Measurements from ENCODE around the gene CFAP46. TPM values are rescaled to one million over a fixed set of nuclear protein-coding genes. Genes with fewer than 3 reads are reported as not detected.
"Not testable (repeated sequence)": the region's sequence is repeated elsewhere in the genome, so short reads cannot be mapped to it uniquely, and the experiment has no call there.

The CFAP46 gene
- polyA plus RNA-seq, 1 donor from 2014 or later = not detected

GRCh38 chr10:132798876-132799275 is 143.5 kb downstream of the CFAP46 start:
- Mint-ChIP-seq H3K36me3 (no peaks in the 10 kb centered on the region), H3K4me1 (no peaks in the 10 kb centered on the region), H3K9me3 (no peaks in the 10 kb centered on the region), H3K27me3 (peaks cover 3% of the 10 kb centered on the region), H3K27ac (no peak overlapping the region), H3K4me3 (no peak overlapping the region)

GRCh38 chr10:132798403-132798802 is 144.0 kb downstream of the CFAP46 start:
- Mint-ChIP-seq H3K36me3 (no peaks in the 10 kb centered on the region), H3K4me3 (no peak overlapping the region), H3K9me3 (no peaks in the 10 kb centered on the region), H3K4me1 (no peaks in the 10 kb centered on the region), H3K27ac (no peak overlapping the region), H3K27me3 (peaks cover 2% of the 10 kb centered on the region)

- H3K27me3 Mint-ChIP-seq, H3K36me3 Mint-ChIP-seq, H3K27ac Mint-ChIP-seq, H3K4me3 Mint-ChIP-seq, H3K9me3 Mint-ChIP-seq, H3K4me1 Mint-ChIP-seq: not testable (repeated sequence)
Observed at GRCh38 chr10:132797986-132798385, 144.4 kb downstream of the CFAP46 start.

- no peaks in the 10 kb centered on the region for H3K27me3 Mint-ChIP-seq
- H3K9me3 Mint-ChIP-seq = peaks cover 0 to 2% (median 0%) of the 10 kb centered on the region in 3 donors
- no peaks in the 10 kb centered on the region for H3K4me1 Mint-ChIP-seq
- H3K36me3 Mint-ChIP-seq = no peaks in the 10 kb centered on the region
- no peak overlapping the region for H3K4me3 Mint-ChIP-seq
- no peak overlapping the region for H3K27ac Mint-ChIP-seq
Observed at GRCh38 chr10:132796846-132797245, 145.5 kb downstream of the CFAP46 start.

DNA sequence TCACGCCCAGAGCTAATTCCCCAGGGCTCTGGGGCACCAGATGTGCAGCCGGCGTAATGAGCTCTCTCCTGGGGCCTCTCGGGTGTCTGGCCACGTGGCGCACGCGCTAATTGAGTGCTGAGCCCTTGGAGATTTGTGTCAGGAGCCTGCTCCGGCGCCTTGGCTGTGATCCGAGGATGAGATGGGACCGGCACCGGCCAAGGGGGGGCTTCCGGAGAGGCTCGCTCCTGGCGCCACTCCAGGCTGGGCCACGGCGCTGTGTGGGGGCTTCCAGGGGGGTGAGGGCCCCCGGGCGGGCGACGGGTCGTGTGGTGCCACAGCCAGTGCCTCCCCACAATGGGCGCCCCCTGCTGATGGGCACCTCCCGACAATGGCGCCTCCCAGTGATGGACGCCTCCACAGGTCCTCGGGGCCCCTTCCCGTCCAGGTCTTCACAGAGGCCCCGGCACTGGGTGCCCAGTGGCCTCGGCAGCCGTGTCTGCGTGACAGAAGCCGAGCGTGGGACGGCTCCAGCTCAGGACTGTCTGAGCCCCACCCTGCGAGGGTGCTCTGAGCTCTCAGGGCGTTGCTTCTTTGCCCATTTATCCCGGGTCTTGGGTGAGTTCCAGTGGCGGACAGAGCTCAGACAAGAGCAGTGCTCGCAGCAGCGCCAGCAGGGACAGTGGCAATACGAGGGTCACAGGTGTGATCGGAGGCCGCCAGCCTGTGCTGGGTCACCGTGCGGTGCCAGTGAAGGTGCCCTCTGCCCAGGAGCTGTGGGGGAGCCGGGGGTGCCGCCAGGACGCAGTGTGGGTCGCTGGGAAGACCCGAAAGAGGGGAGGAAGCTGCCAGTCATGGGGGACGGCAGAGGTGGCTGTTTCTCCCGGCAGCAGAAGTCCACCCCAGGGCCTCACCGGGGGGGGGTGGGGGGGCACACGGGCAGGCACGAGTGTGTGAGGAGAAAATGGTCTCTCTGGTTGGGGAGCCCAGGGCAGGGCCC is 148.2 kb downstream of the CFAP46 start:
- no peaks in the 10 kb centered on the region for H3K36me3 Mint-ChIP-seq
- H3K27ac Mint-ChIP-seq = no peak overlapping the region

GRCh38 chr10:132793213-132793612 is 149.2 kb downstream of the CFAP46 start:
- Mint-ChIP-seq H3K4me3 (no peak overlapping the region), H3K9me3 (peaks cover 0 to 2% (median 0%) of the 10 kb centered on the region in 3 donors), H3K4me1 (no peaks in the 10 kb centered on the region), H3K36me3 (no peaks in the 10 kb centered on the region), H3K27ac (no peak overlapping the region), H3K27me3 (peaks cover 9% of the 10 kb centered on the region)

More for the DNA sequence above, 148.2 kb downstream of the CFAP46 start:
- H3K9me3 Mint-ChIP-seq = peaks cover 0 to 2% (median 0%) of the 10 kb centered on the region in 3 donors
- no peak overlapping the region for H3K4me3 Mint-ChIP-seq
- no peaks in the 10 kb centered on the region for H3K4me1 Mint-ChIP-seq
- H3K27me3 Mint-ChIP-seq = peaks cover 5% of the 10 kb centered on the region

GRCh38 chr10:132792796-132793195 is 149.6 kb downstream of the CFAP46 start:
- Mint-ChIP-seq H3K27me3 (peaks cover 9% of the 10 kb centered on the region), H3K27ac (no peak overlapping the region), H3K9me3 (peaks cover 0 to 2% (median 0%) of the 10 kb centered on the region in 3 donors), H3K36me3 (no peaks in the 10 kb centered on the region), H3K4me3 (no peak overlapping the region), H3K4me1 (no peaks in the 10 kb centered on the region)

DNA sequence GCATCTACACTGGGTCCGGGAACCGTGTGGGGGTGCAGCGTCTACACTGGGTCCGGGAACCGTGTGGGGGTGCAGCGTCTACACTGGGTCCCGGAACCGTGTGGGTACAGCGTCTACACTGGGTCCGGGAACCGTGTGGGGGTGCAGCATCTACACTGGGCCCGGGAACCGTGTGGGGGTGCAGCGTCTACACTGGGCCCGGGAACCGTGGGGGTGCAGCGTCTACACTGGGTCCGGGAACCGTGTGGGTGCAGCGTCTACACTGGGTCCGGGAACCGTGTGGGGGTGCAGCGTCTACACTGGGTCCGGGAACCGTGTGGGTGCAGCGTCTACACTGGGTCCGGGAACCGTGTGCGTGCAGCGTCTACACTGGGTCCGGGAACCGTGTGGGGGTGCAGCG is 150.3 kb downstream of the CFAP46 start:
- not testable (repeated sequence) for H3K36me3 Mint-ChIP-seq

DNA sequence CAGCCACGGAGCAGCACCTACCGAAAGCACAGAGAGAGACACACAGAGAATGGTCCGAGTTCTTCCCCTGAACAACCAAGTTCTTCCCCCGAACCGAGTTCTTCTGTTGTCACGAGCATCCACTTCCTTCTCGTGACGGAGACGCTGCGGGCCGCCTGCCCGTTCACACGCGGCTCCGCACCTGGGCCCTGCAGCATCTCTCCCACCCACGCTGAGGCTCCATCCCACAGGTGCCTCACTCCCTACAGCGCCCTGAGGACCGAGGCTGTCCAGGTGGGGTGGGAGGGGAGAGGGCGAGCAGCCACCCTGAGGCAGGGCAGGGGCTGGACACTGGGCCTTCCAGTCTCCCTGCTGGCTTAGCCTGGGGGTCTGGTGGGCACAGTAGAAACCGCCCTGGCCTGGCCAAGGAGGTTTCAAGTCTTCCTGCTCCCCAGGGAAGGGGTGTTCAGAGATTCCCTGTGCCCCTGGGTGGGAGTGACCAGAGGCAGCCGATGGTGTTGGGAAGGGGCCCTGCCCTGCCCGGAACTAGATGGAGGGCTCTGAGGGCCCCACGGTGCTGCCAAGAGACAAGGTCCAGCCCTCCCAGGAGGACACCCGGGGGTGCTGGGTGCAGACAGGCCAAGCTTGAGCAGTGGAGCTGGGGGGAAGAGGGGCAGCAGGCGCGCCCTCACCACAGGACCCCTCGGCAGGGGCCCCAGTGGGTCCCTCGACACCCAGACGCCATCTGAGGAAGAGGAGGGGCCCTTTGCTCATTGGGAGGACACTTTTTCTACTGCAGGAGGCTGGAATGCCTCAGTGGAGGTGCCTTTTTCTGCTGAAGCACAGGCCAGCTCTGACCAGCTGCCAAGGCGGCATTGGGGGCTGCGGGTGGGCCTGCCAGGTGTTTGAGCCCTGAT is 151.2 kb downstream of the CFAP46 start:
- Mint-ChIP-seq H3K36me3 (no peaks in the 10 kb centered on the region), H3K4me1 (no peaks in the 10 kb centered on the region), H3K27ac (no peak overlapping the region), H3K9me3 (peaks cover 0 to 2% (median 0%) of the 10 kb centered on the region in 3 donors), H3K4me3 (no peak overlapping the region), H3K27me3 (peaks cover 9% of the 10 kb centered on the region)

More for the DNA sequence above, 150.3 kb downstream of the CFAP46 start:
- not testable (repeated sequence) for H3K27ac Mint-ChIP-seq, H3K4me1 Mint-ChIP-seq, H3K9me3 Mint-ChIP-seq, H3K27me3 Mint-ChIP-seq, H3K4me3 Mint-ChIP-seq

- Mint-ChIP-seq H3K9me3 (peaks cover 0 to 2% (median 0%) of the 10 kb centered on the region in 3 donors), H3K4me3 (no peak overlapping the region), H3K4me1 (no peaks in the 10 kb centered on the region), H3K27ac (no peak overlapping the region), H3K27me3 (peaks cover 9% of the 10 kb centered on the region), H3K36me3 (no peaks in the 10 kb centered on the region)
Observed at GRCh38 chr10:132790470-132790869, 151.9 kb downstream of the CFAP46 start.

DNA sequence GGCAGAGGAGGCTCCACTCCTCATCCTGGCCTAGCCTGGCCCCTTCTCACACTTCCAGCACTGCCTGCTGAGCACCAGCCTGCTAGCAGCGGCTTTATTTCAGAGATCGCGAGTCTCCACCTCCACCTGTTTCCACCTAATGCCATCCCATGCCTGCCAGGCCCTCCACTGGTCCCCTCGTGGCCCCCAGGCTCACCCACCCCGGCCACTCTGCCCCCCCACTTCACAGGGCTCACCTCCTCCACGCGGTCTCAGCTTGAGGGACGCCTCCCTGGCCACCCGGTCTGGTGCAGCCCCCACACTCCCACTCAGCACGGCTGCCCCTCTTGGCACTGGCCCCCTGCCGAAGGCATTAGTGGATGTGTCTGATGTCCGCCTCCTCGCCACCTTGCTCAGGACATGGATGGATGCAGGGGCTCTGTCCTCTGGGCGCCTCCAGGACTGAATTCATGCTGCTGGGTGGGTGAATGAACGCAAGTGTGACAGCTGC is 152.7 kb downstream of the CFAP46 start:
- Mint-ChIP-seq H3K9me3 (peaks cover 0 to 2% (median 0%) of the 10 kb centered on the region in 3 donors), H3K27ac (no peak overlapping the region), H3K36me3 (no peaks in the 10 kb centered on the region), H3K4me3 (no peak overlapping the region), H3K27me3 (peaks cover 9% of the 10 kb centered on the region), H3K4me1 (no peaks in the 10 kb centered on the region)

DNA sequence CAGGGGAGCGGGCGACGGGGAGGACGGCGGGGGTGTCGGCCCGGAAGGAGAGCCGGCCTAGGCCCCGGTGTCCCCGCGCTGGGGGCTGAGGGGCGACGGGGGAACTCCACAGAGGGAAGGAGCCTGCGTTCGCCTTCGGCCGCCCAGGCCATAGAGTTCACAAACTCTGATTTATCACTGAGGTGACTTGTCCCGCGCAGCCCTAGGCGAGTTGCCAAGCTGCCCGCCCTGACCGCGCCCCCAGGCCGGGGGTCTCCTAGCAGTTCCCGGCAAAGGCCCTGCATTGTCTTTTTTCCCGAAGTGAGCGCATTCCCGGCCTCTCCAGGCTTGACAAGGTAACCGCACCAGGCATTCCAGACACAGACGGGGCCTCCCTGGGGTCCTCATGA is 153.5 kb downstream of the CFAP46 start:
- H3K36me3 Mint-ChIP-seq = no peaks in the 10 kb centered on the region
- no peaks in the 10 kb centered on the region for H3K4me1 Mint-ChIP-seq
- H3K27me3 Mint-ChIP-seq = peaks cover 9% of the 10 kb centered on the region
- H3K27ac Mint-ChIP-seq = peak overlapping the region in 1 of 3 donors; percentile 53
- H3K4me3 Mint-ChIP-seq = no peak overlapping the region
- H3K9me3 Mint-ChIP-seq = peaks cover 0 to 2% (median 0%) of the 10 kb centered on the region in 3 donors

- Mint-ChIP-seq H3K27ac (no peak overlapping the region), H3K9me3 (peaks cover 0 to 4% (median 1%) of the 10 kb centered on the region in 3 donors), H3K36me3 (no peaks in the 10 kb centered on the region), H3K27me3 (peaks cover 11% of the 10 kb centered on the region), H3K4me1 (no peaks in the 10 kb centered on the region), H3K4me3 (peak overlapping the region in 1 of 4 donors; percentile 28)
Observed at GRCh38 chr10:132788180-132788830, 154.1 kb downstream of the CFAP46 start.

DNA sequence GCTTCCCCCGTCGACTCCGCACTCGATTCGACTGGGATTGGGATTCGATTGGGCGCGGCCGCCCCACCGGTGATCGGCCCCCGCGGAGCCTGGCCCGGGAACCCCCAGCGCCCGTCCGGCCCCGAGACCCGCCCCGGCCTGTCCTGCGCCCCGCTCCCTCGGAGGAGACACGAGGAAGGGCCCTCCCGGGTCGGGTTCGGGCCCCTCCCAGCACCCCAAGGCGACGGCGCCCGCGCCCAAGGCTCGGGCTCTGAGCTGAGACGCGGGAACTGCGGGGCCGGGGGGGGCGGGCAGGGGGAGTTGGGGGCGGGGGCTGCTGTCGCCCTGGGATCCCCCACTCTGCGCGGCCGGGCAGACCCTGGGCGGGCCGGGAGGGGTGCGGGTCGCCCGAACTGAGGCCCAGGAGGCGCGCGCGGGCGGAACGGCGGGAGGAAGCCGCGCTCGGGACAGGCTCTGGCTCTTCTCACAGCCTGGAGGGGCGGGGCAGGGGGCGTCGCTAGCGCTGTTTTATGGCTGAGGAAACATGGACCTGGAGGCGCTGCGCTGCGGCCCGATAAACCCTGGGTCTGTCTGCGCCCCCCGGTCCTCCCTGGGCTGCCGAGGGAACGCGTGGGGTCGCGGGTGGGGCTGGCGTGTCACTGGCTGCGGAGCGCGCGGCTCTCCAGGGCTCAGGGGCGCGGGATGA is 154.7 kb downstream of the CFAP46 start:
- Mint-ChIP-seq H3K9me3 (peaks cover 0 to 4% (median 3%) of the 10 kb centered on the region in 3 donors), H3K36me3 (no peaks in the 10 kb centered on the region), H3K27ac (no peak overlapping the region), H3K27me3 (peaks cover 15% of the 10 kb centered on the region), H3K4me1 (peaks cover 0 to 4% (median 0%) of the 10 kb centered on the region in 3 donors), H3K4me3 (peak overlapping the region in 1 of 4 donors; percentile 28)
